Right lobe of liver (tissue), 6 donors: ENCODE measurements around the gene DPM1. TPM values are rescaled to one million over a fixed set of nuclear protein-coding genes. Genes with fewer than 3 reads are reported as not detected.
A peak's percentile ranks its signal among the peaks of the same experiment; 100 is the strongest.

Source experiments
- ATAC-seq, 4 donors: fragments of 200-7000 bp; cut with Tn5 transposase; one replicate each; pipeline ENCODE4 v1.9.1; 2020; ENCODE audit warnings: mild to moderate bottlenecking in 4 of 4, moderate library complexity in 4 of 4
- DNase-seq, 3 donors: peaks; one replicate each; pipeline ENCODE4 v3.0.0-alpha.2; 2020
- H3K27ac ChIP-seq, 3 donors: fragments of 200-600 bp; one replicate each; pipeline ENCODE4 v1.8.0; 2022
- H3K27me3 ChIP-seq, 2 donors: fragments of 200-600 bp; one replicate each; pipeline ENCODE4 v1.8.0; 2022
- H3K36me3 ChIP-seq, 4 donors: fragments of 200-600 bp; sonication (generic) in 1 of 4; one replicate each; pipeline versions ENCODE4 v1.5.1 to v1.8.0; 2017 to 2022; ENCODE audit warnings: control low read depth in 1 of 4
- H3K4me1 ChIP-seq, 4 donors: fragments of 200-600 bp; sonication (generic) in 1 of 4; one replicate each; pipeline versions ENCODE4 v1.5.1 to v1.8.0; 2017 to 2022; ENCODE audit warnings: control low read depth in 1 of 4
- H3K4me3 ChIP-seq, 3 donors: fragments of 200-600 bp; one replicate each; pipeline ENCODE4 v1.8.0; 2022
- H3K9me3 ChIP-seq, 4 donors: fragments of 200-600 bp; sonication (generic) in 1 of 4; one replicate each; pipeline versions ENCODE4 v1.5.1 to v1.8.0; 2017 to 2022; ENCODE audit warnings: control low read depth in 1 of 4
- POLR2A ChIP-seq: fragments of 450-650 bp; IDR thresholded peaks from one replicate; pipeline ENCODE4 v1.6.1; 2017; ENCODE audit warnings: antibody characterized with exemption, mild to moderate bottlenecking
- WGBS: methylation state at CpG from one replicate; pipeline ENCODE4 v1.1.6; 2018; ENCODE audit warnings: low coverage, low lambda C conversion rate; ENCODE audit not compliant: insufficient coverage; ENCODE audit errors: missing lambda C conversion rate; 5-methylcytosine and 5-hydroxymethylcytosine counted together
- intact Hi-C, 2 donors: fragments of 100-400 bp; cut with DNase I; formaldehyde crosslinking; loops; one replicate each; pipeline versions ENCODE4 v1.11.2 to v1.14.1; 2022
- total RNA-seq, 6 experiments: library from RNA; depleted of rRNA in 2 of 6; stranded (reverse); fragments of >200 nt in 2 of 6; fragmentation: NEBNext Ultra II Directional in 3 of 6; extraction: Animal tissue kit (Norgen Biotek cat#: 25700) in 3 of 6; gene quantifications; one replicate each; pipeline versions ENCODE4 v1.1.0 to v1.2.4, GENCODE V29; 2016 to 2023
- TF ChIP-seq, protein P1 (sequence below), 4 donors: fragments of 200-600 bp in 3 of 4; fragments of 450-650 bp in 1 of 4; IDR thresholded peaks; one replicate each; pipeline versions ENCODE4 v1.5.1 to v1.8.0; 2016 to 2022; ENCODE audit warnings: antibody characterized with exemption in 4 of 4, mild to moderate bottlenecking in 2 of 4
- donor health status: DM: no; HTN: yes; CAD: no.
- donor health status: DM: no; HTN: no; CAD: no.
- donor health status: DM: no; HTN: no; CAD: no.
- donor health status: DM: no; HTN: yes; CAD: no.
- donor health status: DM: no; HTN: yes; CAD: no.

Gene DPM1
- total RNA-seq, 6 experiments from 2014 or later = 16.6 to 40.4 (median 21.2) TPM

DNA sequence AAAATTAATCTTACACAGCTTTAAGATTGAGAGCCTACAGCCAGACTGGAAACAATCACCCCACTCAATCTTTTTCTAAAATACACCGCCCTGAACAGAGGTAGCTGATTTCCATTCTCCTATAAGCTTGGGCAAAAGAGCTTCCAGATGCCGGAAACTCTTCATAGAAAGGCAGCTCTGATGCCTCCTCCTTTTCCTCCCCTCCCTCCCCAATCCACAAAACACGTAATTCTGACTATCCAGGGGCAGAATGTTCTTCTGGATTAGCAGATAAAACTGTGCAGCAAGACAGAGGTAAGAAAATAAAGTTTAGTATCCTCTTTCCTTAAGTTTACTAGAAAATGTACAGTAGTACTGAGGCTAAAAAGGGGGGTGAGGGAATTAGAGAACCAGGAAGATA lies 42.9 kb downstream of the DPM1 start:
- Histone ChIP-seq H3K4me3 (no peak overlapping the region), H3K4me1 (peaks cover 0 to 45% (median 7%) of the 10 kb centered on the region in 4 donors), H3K27me3 (no peaks in the 10 kb centered on the region), H3K36me3 (no peaks in the 10 kb centered on the region), H3K27ac (no peak overlapping the region), H3K9me3 (no peaks in the 10 kb centered on the region)
- no peak for DNase-seq
- ATAC-seq = no peak
- WGBS = 57% methylated on average over 3 of the region's 3 CpGs
- no peak for TF ChIP-seq POLR2A
- TF ChIP-seq, protein P1, sequence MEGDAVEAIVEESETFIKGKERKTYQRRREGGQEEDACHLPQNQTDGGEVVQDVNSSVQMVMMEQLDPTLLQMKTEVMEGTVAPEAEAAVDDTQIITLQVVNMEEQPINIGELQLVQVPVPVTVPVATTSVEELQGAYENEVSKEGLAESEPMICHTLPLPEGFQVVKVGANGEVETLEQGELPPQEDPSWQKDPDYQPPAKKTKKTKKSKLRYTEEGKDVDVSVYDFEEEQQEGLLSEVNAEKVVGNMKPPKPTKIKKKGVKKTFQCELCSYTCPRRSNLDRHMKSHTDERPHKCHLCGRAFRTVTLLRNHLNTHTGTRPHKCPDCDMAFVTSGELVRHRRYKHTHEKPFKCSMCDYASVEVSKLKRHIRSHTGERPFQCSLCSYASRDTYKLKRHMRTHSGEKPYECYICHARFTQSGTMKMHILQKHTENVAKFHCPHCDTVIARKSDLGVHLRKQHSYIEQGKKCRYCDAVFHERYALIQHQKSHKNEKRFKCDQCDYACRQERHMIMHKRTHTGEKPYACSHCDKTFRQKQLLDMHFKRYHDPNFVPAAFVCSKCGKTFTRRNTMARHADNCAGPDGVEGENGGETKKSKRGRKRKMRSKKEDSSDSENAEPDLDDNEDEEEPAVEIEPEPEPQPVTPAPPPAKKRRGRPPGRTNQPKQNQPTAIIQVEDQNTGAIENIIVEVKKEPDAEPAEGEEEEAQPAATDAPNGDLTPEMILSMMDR (IDR thresholded peaks at IDR 0.05) = no peak
- intact Hi-C loops = no loop called here

DNA sequence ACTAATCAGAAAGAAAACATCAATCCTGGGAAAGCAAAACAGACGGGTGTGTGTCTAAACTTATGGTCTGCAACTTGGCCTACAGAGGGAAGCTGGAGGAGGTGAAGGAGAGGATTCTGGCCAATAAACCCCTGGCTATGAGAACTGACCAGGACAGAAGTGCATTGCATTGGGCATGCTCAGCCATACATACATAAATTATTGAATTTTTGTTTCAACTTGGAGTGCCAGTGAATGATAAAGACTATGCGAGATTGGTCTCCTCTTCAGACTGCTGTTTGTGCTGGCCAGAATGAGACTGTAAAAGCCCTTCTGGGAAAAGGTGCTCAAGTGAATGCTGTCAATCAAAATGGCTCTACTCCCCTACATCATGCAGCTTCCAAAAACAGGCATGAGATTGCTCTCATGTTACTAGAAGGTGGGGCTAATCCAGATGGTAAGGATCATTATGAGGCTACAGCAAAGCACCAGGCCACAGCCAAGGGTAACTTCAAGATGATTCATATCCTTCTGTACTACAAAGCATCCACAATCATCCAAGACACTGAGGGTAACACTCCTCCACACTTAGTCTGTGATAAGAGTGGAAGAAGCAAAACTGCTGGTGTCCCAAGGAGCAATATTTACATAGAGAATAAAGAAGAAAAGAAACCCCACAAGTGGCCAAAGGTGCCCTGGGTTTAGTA lies 44.5 kb downstream of the DPM1 start:
- Histone ChIP-seq H3K27ac (no peak overlapping the region), H3K4me3 (no peak overlapping the region), H3K36me3 (no peaks in the 10 kb centered on the region), H3K9me3 (no peaks in the 10 kb centered on the region), H3K27me3 (no peaks in the 10 kb centered on the region), H3K4me1 (peaks cover 0 to 45% (median 7%) of the 10 kb centered on the region in 4 donors)
- TF ChIP-seq POLR2A = no peak
- TF ChIP-seq, protein P1 (IDR thresholded peaks at IDR 0.05) = no peak
- DNase-seq (no peak), ATAC-seq (peak in 1 of 4 donors; percentile 33)
- 60% methylated on average over 2 of the region's 2 CpGs for WGBS
- intact Hi-C loops = no loop called here

DNA sequence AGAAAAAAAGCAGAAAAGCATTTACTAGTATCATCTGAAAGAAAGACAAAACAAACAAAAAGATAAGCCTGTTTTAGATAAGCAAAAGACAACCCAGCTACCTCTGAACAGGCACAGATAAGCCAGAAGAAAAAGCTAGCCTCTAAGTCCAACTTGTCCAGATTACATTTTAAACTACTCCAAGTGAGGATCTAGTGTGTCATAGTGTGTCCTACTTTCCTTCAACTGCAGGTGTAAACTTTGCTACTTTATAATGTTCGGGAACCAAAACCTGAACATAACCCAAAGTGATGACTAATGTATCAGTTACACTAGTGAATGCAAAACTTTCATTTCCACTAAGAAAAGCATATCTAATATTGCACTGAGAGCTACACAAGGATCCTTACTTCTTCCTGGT lies 46.6 kb downstream of the DPM1 start:
- no peak overlapping the region for H3K4me3 ChIP-seq
- DNase-seq (no peak), ATAC-seq (peak in 1 of 4 donors; percentile 73)
- no peak overlapping the region for H3K27ac ChIP-seq
- no peaks in the 10 kb centered on the region for H3K36me3 ChIP-seq
- H3K4me1 ChIP-seq = peaks cover 0 to 40% (median 2%) of the 10 kb centered on the region in 4 donors
- no peaks in the 10 kb centered on the region for H3K27me3 ChIP-seq
- TF ChIP-seq, protein P1 (IDR thresholded peaks at IDR 0.05) = no peak
- TF ChIP-seq POLR2A = no peak
- no peaks in the 10 kb centered on the region for H3K9me3 ChIP-seq
- 20% methylated on average over 1 of the region's 1 CpG for WGBS
- intact Hi-C loops = no loop called here

DNA sequence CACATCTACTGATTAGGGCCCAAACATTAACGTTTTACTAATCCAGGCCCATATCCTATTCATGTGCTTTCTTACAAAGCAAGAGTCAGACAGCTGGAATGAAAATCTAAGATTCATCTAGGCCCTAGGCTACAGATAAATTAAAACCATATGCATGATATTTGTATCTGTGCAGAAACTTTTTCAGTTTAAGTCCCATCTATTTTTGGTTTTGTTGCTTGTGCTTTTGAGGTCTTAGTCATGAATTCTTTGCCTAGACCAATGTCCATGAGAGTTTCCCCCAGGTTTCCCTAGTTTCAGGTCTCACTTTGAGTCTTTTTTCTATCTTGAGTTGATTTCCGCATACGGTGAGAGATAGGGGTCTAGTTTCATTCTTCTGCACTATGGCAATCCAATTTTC lies 47.3 kb downstream of the DPM1 start:
- Histone ChIP-seq H3K27me3 (no peaks in the 10 kb centered on the region), H3K4me1 (peaks cover 0 to 34% (median 2%) of the 10 kb centered on the region in 4 donors), H3K9me3 (no peaks in the 10 kb centered on the region), H3K27ac (no peak overlapping the region), H3K4me3 (no peak overlapping the region), H3K36me3 (no peaks in the 10 kb centered on the region)
- no peak for ATAC-seq
- no peak for DNase-seq
- intact Hi-C loops = no loop called here
- TF ChIP-seq, protein P1 (IDR thresholded peaks at IDR 0.05) = no peak
- no peak for TF ChIP-seq POLR2A
- WGBS = 76% methylated on average over 3 of the region's 3 CpGs
